C4-2B (cell line): Measurements from ENCODE around the gene ITIH4.

Experiments
- ZFX ChIP-seq: fragments of 450-650 bp; IDR thresholded peaks from 2 replicates; pipeline ENCODE4 v1.6.1; 2017
- TF ChIP-seq, protein P1 (sequence below): fragments of 450-650 bp; conservative IDR thresholded peaks from 2 replicates; pipeline ENCODE4 v1.5.1; 2017; ENCODE audit warnings: mild to moderate bottlenecking

DNA sequence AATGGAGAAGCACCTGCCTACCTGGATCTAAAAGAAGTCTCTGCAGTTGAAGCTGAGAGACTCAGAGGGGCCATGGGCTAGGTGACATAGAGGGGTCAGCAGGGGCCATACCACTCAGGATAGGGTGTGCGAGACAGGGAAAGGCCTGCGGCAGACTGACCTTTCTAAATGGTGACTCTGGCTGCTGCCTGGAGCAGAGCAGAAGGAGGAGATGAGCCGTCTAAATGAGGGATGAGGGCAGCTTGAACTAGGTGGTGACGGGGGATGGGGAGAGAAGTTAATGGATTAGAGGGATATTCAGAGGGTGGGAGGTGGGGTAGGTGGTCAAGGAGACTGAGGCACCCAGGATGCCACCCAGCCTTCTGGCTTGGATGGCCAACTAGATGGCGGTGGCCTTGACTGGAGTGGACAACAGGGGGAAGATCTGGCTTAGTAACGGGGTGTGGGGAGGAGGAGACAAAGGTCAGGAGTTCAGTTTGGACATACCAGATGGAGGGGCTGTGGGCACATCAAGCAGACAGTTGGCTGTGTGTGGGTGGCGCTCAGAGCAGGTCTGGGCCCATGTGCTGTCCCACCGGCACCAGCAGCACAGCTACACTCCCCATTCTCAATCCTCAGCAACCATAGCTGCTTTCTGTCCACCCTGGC, 56.3 kb downstream of the ITIH4 start:
- TF ChIP-seq, protein P1, sequence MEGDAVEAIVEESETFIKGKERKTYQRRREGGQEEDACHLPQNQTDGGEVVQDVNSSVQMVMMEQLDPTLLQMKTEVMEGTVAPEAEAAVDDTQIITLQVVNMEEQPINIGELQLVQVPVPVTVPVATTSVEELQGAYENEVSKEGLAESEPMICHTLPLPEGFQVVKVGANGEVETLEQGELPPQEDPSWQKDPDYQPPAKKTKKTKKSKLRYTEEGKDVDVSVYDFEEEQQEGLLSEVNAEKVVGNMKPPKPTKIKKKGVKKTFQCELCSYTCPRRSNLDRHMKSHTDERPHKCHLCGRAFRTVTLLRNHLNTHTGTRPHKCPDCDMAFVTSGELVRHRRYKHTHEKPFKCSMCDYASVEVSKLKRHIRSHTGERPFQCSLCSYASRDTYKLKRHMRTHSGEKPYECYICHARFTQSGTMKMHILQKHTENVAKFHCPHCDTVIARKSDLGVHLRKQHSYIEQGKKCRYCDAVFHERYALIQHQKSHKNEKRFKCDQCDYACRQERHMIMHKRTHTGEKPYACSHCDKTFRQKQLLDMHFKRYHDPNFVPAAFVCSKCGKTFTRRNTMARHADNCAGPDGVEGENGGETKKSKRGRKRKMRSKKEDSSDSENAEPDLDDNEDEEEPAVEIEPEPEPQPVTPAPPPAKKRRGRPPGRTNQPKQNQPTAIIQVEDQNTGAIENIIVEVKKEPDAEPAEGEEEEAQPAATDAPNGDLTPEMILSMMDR, result no peak
- TF ChIP-seq ZFX, result no peak
